NCI-H69 (cell line): ENCODE data around the gene TRIO.

Source experiments
- DNase-seq: peaks from one replicate; lab custom pipeline; 2025; lab: John Stamatoyannopoulos, UW

TRIO gene

GRCh38 chr5:14487897-14488570, 344.9 kb downstream of the TRIO start:
- no peak for DNase-seq

- no peak for DNase-seq
Measured at GRCh38 chr5:14488709-14489108, 345.6 kb downstream of the TRIO start.

GRCh38 chr5:14489643-14490042, 346.5 kb downstream of the TRIO start:
- DNase-seq = no peak

GRCh38 chr5:14490309-14490711, 347.2 kb downstream of the TRIO start:
- DNase-seq = no peak

- DNase-seq = no peak
Measured at GRCh38 chr5:14491015-14491915, 348.1 kb downstream of the TRIO start.

- no peak for DNase-seq
Measured at GRCh38 chr5:14492331-14492964, 349.3 kb downstream of the TRIO start.

GRCh38 chr5:14495301-14495700, 352.2 kb downstream of the TRIO start:
- DNase-seq = no peak

- DNase-seq = no peak
Measured at GRCh38 chr5:14497311-14497710, 354.2 kb downstream of the TRIO start.

GRCh38 chr5:14501353-14502293, 358.5 kb downstream of the TRIO start:
- DNase-seq = peak; percentile 100

- DNase-seq = peak; percentile 56
Measured at GRCh38 chr5:14502294-14502690, 359.1 kb downstream of the TRIO start.

- DNase-seq = no peak
Measured at GRCh38 chr5:14503017-14503680, 360.0 kb downstream of the TRIO start.

GRCh38 chr5:14503681-14504331, 360.7 kb downstream of the TRIO start:
- no peak for DNase-seq

- DNase-seq = no peak
Measured at GRCh38 chr5:14504332-14504727, 361.2 kb downstream of the TRIO start.

GRCh38 chr5:14504816-14505215, 361.7 kb downstream of the TRIO start:
- DNase-seq = no peak

GRCh38 chr5:14505310-14506139, 362.4 kb downstream of the TRIO start:
- DNase-seq = no peak

- no peak for DNase-seq
Measured at GRCh38 chr5:14506140-14506538, 363.0 kb downstream of the TRIO start.

- DNase-seq = no peak
Measured at GRCh38 chr5:14506661-14507060, 363.5 kb downstream of the TRIO start.

GRCh38 chr5:14507156-14507941, 364.2 kb downstream of the TRIO start:
- DNase-seq = no peak

- DNase-seq = no peak
Measured at GRCh38 chr5:14508046-14508445, 364.9 kb downstream of the TRIO start.
